Mucosa of gallbladder (tissue), 1 donor: ENCODE measurements around the gene NEDD9. TPM values are rescaled to one million over a fixed set of nuclear protein-coding genes. Genes with fewer than 3 reads are reported as not detected.

Source experiments
- DNase-seq: peaks from one replicate; pipeline ENCODE4 v3.0.0-alpha.2; 2020; ENCODE audit warnings: low spot score
- total RNA-seq: library from RNA; stranded (reverse); gene quantifications from one replicate; pipeline ENCODE4 v1.2.1, GENCODE V29; 2021
- donor health status: DM: no; HTN: no; CAD: no.

NEDD9 gene, protein sequence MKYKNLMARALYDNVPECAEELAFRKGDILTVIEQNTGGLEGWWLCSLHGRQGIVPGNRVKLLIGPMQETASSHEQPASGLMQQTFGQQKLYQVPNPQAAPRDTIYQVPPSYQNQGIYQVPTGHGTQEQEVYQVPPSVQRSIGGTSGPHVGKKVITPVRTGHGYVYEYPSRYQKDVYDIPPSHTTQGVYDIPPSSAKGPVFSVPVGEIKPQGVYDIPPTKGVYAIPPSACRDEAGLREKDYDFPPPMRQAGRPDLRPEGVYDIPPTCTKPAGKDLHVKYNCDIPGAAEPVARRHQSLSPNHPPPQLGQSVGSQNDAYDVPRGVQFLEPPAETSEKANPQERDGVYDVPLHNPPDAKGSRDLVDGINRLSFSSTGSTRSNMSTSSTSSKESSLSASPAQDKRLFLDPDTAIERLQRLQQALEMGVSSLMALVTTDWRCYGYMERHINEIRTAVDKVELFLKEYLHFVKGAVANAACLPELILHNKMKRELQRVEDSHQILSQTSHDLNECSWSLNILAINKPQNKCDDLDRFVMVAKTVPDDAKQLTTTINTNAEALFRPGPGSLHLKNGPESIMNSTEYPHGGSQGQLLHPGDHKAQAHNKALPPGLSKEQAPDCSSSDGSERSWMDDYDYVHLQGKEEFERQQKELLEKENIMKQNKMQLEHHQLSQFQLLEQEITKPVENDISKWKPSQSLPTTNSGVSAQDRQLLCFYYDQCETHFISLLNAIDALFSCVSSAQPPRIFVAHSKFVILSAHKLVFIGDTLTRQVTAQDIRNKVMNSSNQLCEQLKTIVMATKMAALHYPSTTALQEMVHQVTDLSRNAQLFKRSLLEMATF
- 18.1 TPM for total RNA-seq

DNA sequence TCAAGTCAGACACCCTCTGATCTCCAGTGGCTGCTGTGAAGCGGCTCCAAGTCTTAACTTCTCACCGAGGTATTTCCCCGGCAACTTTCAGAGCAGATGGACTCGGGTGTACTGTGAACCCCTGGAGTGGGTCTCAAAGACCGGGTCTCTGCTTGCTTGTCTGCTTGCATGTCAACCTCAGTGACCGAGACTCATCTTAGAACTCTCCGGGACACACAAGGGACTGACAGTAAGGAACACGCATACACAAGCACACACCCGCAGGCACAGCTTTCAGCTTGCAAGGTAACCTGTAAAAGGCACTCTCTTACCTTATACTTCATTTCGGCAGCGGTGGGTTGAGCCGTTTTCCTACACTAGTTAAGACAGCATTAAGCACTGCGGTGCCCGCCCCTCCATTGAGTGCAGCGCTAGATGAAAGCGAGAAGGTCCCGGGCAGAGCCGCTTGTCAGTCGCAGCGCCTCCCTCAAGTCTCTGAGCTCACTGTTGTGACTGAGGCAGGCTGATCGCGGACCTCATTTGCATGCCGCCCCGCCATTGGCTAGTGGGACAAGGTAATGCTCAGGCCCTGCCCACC lies at the start of gene NEDD9:
NEDD9 (minus strand) TSS at position 476 of the 577 bp plus-strand sequence; CDS start at position 323, 153 bp downstream.
- peak; percentile 98 for DNase-seq

DNA sequence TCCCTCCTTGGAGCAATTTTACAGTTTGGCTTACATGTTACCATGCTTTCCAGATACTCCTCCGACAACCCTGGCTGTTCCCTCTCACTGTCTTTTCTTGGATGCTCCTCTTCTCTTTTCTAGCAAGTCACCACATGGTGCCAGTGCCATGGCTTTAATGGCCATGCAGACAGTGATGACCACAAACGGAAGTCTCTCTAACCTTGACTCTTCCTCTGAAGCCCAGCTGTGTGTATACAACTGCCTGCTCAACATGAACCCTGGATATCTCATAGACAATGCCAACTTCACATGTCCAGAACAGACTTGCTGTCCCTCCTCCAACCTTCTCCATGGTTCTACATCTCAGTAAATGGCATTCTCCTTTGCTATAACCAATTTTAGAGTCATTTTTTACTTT lies 49.8 kb upstream of the NEDD9 start:
- DNase-seq, result no peak

DNA sequence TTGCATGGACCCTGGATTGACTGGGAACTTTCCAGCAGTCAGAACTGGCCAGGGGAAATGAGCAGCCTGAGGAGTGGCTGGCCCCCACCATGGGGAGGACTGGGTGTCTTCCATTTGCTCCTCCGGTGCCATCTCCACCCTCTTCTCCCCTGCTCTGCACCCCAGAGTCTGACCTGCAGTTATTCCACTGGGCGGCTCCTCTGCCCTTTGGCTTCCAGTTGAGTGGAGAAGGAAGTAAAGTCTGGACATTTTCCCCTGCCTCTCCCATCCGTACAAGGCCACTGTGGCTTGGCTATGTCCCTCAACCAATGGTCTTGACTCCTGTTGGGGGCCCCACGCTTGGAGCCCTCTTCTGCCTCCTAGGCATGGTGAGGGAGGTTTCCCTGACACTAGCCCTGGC lies 47.9 kb upstream of the NEDD9 start:
- DNase-seq, result no peak

DNA sequence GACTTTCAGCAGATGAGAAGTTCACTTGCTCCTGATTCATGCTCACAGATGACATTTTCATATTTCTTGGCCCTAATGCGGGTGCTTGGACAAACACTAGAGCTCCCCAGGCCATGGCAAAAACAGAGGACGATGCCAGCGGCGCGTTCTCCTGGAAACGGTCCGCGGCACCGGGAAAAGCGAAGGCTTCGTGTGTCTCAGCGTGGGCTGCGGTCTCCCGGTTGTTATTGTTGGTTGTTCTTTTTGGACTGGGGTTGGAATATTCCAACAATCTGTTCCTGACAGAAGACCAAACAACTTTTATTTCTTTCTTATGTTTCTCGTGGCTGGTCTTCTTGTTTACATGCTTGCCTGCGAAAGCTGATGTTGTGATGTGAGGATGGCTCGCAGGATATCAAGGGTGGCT lies 46.8 kb upstream of the NEDD9 start:
- DNase-seq, result no peak

DNA sequence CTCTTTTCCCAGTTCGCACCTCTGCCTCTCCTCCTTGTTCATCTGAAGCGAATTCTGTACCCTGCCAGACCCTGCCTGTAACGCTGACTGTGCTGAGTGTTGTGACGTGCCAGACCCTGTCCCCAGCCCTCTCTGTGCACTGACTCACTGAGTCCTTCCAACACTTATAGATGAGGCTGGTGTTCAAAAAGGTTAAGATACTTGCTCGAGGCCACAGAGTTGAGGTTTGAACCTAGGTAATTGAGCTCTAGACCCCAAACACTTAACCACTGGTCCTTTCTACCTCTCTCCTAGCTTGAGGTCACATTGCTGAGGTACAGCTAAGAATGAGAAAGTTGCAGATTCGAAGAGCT lies 45.7 kb upstream of the NEDD9 start:
- DNase-seq, result no peak

DNA sequence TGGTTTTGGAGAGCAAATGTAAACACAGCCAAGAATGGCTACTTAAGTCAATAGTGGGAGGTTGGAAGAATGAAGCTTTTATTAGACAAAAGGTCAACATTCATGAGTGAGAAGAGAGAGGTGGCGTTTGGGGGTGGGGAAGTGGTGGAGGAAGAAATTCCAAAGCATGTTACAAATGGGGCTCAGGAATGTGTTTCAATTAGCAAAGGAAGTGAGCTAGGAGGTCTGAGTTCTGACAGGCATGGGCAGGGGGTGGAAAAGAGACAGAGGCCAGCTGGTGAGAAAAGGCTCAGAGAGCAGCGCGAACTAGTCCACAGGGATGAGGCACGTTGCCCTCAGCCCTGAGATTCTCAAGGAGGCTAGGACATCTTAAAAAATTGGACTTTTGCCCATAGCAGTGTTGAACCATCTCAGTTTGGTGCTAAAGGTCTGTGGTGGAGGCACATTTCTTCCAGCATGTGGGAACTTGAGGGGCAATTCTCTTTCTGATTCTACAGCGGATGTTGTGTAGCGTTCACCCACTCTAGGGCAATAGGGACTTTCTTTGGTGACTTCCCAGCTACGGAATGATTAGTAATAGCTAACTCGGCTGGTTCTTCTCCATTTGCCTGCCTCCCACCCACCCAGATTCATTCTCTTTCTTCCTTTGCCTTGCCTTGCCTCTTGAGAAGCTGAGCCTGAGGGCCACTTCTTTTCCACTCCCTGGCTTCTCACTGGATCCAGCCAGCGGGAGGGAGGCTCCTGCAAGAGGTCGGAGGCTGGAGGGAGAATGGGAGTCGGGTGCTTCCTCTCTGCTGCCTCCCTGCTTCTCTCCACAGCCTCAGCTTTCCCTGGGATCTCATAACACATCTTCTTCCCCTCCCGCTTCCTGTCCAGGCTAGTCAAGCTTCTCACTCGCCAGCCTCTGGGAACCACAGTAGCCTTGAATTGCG lies 45.1 kb upstream of the NEDD9 start:
- peak; percentile 33 for DNase-seq

DNA sequence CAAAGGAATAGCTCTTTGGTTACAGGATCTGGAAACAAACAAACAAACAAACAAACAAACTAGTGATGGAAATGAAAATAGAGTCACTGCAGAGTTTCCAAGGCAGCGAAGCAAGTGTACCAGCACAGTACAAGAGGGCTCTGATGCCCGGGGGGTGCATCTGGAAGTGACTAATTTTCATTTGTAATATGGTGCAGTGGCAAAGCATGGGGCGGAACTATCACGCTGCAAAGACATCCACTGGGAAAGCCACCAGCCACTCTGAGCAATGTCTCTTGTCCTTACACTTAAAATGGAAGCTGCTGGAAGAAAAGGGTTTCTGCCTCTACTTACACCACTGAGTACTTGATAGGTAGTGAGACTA lies 44.4 kb upstream of the NEDD9 start:
- DNase-seq, result no peak

DNA sequence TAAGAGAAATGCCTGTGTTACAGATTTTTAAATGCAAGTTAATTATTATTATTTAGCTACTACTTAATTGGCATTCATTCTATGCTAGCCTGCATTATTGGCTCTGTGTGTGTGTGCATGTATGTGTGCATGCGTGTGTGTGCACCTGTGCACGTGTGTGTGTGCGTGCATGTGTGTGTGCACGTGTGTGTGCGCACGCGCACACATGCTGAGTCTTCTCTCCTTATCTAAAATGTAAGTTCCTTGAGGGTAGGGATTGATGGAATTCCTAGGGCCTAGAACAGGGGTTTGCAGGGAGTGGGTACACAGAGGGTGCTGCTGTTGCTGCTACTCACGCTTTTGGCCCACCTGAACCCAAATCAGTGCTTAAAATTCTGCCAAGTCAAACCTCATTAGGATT lies 43.8 kb upstream of the NEDD9 start:
- DNase-seq, result no peak

DNA sequence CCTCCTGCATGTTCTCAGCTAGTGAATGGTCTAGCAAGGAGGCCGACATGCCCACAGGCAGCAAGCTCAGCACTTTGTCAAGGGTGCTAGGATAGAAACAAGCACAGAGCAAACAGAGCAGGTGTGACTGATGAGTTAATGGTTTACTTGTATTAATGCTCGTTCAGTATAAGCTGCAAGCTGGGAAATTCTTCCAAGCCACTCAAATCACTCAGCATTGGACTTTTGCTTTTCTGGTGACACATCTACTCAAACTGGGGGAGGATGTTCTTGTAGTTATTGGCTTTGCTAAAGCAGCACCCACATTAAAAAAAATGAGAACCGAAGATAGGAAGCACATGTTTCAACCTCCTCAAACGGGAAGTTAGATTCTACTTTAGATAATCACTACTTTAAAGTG lies 43.1 kb upstream of the NEDD9 start:
- peak; percentile 54 for DNase-seq

DNA sequence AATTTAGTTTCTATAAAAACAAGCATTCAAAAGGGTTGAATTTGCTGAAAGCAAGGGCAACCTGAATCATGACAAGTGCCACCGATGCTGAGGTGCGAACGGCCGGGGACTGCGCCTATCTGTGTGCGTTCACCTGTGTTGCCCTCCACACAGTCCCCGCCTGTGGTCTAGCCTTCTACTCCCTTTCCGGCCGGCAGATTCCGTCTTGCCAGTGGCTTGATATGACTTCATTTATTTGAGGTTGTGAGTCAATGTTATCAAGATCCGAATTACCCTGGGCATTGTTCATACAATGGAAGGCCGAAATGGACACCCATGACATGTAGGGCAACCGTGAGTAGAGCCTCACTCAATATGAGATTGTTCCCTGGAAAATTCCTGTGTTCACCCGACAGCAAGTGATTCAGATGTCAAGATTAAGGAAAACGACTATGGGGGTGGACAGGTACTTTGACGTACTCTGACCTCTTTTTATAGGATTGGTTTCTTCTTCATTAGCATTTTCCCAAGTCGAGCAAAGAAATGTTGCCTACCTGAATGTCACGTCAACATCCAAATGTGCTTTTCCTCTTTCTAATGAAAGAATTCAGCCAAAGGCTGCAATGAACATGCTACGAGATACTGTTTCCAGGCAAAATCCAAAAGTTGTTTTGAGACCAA lies 41.1 kb upstream of the NEDD9 start:
- no peak for DNase-seq

DNA sequence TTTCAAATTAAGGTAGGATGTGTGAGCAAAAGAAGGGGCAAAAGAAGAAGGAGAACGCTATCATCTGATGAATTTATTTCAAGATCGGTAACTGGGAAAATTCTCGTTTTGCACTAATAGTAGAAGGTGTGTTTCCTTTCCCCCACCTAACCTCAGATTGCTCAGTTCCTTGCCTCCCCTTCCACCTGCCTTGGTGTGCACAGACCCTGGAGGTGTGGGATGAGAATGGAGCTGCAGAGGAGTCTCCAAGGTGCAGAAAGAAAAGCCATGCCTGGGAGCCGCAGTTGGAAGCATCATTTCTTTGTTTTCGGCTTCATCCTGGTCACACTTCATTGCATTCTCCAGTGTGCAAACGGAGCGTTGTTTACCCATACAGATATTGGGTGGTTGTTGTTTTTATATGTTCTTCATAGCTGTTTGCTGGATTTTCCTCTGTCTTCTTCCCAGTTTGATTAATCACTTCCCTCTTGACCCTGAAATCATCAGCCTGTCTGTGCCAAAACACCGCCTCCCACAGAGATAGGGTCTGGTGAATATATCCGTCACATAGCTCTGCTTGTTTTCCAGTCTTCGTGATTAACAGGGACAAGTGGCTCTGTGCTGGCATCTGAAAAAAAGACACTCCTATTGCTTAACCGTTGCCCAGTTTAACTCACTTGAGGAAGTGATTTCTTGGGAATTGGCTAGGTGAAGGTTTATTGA lies 40.2 kb upstream of the NEDD9 start:
- peak; percentile 33 for DNase-seq

DNA sequence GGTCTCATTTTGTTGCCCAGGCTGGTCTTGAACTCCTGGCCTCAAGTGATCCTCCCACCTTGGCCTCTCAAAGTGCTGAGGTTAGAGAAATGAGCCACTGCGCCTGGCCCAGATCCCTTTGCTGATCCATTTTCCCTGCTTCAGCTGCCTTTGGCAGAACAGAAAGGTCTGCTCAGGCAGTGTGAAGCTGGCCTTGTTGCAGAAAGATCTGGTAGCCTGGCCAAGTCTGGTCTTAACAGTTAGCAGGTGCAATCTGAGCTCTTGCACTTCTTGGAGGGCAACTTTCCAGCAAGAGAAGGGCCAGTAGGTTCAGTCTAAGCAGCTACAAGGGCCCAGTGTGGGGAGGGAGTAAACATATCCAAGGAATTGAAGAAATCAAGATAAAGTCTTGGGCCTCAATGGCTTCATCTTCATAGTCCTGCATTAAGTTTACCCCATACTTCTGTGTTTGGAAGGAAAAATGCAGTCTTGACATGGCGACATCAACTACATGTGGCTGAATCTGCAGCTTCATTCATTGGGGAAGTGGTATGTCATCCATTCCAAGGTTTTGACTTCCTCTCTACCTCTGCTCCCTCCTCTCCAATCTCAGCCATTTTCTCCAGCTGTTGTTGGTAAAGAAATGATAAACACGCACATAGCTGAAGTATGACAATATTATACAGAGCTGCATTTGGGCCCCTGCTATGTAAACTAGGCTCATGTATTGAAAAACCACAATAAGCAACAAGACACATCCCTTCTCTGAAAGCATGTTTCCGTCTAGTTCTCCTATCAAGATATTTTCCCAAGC lies 39.0 kb upstream of the NEDD9 start:
- DNase-seq, result no peak

DNA sequence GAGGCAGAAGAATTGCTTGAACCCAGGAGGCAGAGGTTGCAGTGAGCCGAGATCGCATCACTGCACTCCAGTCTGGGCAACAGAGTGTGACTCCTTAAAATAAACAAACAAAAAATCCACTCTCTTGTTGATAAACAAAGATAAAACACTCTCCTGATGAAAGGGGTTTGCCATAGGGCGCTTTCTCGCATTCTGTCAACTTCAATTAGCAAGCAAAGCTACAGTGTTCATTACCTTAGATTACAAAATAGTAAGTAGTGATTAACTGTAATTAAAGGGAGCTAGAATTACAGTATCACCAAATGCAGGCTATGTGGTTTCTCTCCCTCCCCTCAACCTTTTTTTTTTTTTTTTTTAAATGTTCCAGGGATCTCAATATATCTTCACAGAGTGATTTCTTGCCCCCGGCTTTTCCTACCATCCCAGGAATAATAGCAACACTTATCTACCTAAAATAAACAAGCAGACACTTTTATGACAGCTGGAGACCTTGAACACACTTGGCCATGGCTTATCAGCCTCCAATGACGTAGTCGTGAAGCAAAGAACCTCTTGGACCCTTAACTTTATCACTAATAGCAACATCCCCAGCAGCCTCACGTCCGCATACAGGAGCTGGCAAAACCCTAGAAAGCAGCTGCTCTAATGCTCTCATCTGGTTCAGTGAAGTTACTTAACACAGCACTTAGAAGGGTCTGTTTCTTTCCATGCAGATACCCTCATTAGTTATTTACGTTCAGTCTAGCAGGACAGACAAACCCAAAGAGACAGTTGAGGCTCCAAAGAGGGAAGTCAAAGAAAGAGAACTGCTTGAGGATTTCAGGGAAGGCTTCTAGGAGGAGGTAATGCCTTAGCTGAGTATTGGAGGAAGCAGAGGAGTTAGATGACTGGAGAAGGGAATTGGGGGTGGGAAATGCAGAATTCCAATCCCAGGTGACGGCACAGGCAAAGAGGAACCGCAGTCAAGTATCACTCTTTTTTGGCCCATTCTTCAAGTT lies 37.9 kb upstream of the NEDD9 start:
- DNase-seq, result no peak

DNA sequence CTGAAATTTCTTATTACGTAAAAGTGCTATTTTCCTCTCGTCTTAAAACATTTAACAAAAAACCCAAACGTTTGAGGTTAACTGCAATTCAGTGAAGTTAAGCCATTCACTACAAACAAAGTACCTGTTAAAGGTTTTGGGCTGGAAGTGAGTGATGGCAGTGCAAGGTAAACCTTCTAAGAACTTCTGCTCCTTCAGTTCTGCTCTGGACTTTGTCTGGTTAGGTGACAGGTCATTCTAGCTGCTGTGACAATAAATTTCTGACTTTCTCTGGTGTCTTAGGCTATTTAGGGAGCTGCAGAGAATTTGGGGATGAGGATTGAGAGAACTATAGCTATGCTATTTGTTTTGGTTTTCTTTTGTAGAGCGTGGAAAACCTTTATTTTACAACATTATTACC lies 36.5 kb upstream of the NEDD9 start:
- no peak for DNase-seq

DNA sequence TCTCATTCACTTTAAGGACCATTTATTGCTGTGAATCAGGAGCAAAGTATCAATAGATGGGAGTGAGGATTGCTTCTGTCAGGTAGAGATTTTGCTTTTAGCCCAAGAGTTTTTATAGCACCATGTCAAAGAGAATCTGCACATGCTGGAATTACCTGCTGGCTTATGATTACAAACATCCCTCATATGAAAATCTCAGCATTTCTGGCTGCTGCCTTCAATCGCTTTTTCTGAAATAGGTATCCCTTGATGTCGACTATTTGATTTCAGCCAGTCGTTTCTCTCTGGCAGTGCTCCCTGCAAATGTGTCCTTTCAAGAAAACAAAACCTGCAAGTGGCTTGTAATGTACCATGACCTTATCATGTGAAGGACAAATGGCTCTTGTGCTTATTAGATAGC lies 34.5 kb upstream of the NEDD9 start:
- DNase-seq, result no peak

DNA sequence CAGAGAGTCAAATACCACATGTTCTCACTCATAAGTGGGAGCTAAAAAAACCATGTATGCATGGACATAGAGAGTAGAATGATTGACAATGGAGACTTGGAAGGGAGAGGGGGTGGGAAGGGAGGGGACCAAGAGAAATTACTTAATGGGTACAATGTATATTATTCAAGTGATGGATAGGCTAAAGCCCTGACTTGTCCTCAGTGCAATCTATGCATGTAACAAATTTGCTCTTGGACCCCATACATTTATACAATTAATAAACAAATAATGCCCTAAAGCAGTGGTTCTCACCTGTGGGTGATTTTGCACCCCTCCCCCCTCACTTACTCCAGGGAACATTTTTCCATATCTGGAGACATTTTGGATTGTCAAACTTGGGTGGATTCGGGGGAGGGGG lies 33.5 kb upstream of the NEDD9 start:
- DNase-seq, result no peak

DNA sequence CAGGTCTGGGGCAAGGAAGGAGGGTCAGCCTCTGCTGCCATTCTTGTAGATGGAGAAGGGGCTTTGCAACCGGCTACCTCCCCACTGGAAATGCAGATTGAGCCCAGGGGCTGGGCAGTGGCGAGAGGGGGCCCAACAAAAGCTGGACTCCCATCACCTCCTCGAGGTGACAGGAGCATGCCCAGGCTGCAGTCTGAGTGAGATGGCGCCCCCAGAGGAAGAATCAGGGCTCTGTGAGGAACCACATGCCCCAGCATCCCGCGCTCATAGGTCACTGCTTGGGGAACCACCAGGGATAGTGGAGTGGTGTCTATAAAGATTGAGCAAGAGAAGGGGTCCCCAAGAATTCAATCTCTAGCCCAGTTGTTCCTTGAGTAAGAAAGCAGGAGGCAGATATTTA lies 31.6 kb upstream of the NEDD9 start:
- DNase-seq, result no peak

DNA sequence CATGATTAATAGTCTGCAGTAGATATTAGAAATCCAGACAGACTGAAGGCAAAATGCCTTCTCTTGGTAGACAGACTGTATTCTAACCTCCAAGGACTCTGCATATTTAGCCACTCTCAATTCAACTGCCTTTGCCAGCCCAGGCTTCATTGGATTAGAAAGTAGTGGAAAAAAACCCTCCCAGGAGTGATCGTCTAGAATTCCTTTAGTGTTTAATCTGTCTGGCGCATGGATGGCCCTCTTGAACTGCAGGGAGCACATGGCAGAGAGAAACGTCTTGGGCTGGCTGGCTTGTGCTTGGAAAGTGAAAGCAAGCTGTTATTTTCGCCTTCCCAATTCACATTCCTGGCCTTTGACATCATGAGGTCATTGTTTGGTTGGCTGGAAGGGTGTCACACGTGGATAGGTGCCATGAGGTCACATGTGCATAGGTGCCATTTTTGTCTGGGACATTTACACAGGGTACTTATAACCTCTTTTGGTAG lies 30.9 kb upstream of the NEDD9 start:
- peak; percentile 66 for DNase-seq
